Fibroblast of pulmonary artery (primary cell): Measurements from ENCODE around the gene CAST.

Experiments
- DNase-seq: peaks from one replicate; pipeline ENCODE4 v3.0.0-alpha.2; 2010; ENCODE audit warnings: low read depth
- H3K4me3 ChIP-seq: replicated peaks from 2 replicates; pipeline ENCODE4 v1.5.1; 2011; ENCODE audit warnings: low read depth, mild to moderate bottlenecking, control low read depth, low read length, moderate library complexity
- CTCF ChIP-seq: IDR thresholded peaks from 2 replicates; pipeline ENCODE4 v1.5.1; 2011; ENCODE audit warnings: mild to moderate bottlenecking, control low read depth, low read length, inconsistent platforms; ENCODE audit errors: missing control alignments

Gene CAST

GRCh38 chr5:96668725-96669124 is 6.5 kb downstream of the CAST start:
- no peak for DNase-seq
- no peak overlapping the region for H3K4me3 ChIP-seq
- no peak for TF ChIP-seq CTCF

DNA sequence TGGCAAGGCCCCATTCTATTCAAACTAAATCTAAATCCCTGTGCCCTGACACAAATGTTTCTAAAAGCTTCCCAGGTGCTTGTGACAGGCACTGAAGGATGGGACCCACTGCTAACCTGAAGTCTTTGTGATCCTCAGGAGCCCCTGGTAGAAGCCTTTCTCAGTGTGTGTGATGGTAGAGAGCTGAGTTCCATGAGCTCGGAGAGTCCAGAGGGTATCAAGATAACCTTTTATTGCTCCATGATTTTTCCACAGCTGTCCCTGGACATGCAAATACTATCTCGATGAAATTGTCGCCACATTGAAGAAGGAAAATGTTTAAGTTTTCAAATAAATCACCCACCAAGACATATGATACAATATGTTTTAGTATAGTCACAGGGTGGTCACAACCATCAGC is 7.7 kb downstream of the CAST start:
- no peak for DNase-seq
- TF ChIP-seq CTCF: no peak
- no peak overlapping the region for H3K4me3 ChIP-seq

DNA sequence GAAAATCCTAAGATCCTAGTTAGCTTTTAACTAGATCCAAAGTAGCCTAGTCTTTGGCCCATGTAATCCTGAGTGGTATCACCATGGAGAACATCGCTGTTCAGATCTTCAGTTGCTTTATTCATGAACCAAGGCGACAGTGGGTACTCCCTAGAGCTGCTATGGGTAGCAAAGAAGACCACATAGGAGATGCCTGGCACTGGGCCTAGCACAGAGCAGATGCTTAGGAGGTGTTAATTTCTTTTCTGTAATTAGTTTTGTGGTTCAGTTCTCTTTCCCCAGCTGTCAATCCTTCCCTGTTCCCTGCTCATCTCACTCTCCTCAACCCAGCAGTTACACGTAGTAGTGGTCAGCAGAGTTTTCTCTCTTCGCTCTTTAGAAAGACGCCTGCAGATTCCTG is 9.3 kb downstream of the CAST start:
- H3K4me3 ChIP-seq: no peak overlapping the region
- TF ChIP-seq CTCF: no peak
- no peak for DNase-seq

DNA sequence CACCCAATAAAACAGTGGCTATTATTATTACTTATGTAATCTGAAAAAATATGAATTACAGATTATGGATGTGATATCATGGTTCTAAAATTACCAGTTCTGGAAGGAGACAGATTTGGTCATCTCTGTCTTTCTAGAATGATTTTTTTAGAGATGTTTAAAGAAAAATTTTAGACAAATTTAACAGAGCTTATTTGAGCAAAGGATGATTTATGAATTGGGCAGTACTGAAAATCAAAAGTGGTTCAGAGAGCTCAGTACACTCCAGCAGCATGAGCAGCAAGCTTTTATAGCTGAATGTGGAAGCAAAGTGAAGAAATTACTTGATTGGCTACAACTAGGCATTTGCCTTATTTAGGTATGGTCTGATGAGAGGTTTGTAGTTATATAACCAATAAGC is 11.0 kb downstream of the CAST start:
- TF ChIP-seq CTCF: no peak
- DNase-seq: no peak
- H3K4me3 ChIP-seq: no peak overlapping the region

- DNase-seq: no peak
- TF ChIP-seq CTCF: no peak
- no peak overlapping the region for H3K4me3 ChIP-seq
These were observed 13.7 kb downstream of the CAST start for GRCh38 chr5:96675882-96676281.

GRCh38 chr5:96677496-96677895 is 15.3 kb downstream of the CAST start:
- TF ChIP-seq CTCF: no peak
- no peak for DNase-seq
- H3K4me3 ChIP-seq: no peak overlapping the region

DNA sequence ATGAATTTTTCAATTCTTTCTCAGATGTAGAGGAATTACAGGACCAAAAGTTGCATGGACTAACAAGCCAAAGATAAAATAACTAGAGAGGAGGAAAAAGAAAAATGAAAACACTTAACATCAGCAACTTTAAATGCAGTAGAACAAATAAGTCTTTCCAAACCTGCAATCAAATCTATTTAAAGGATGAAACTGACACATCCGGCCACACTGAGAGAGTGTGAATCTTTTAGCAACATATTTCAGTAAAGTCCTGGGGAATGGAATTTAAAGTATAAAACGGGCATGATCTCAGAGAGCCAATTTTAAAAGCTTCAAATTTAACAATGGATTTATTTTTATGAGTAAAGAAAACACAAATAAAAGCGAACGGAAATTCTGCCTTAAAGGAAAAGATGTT is 17.1 kb downstream of the CAST start:
- TF ChIP-seq CTCF: no peak
- H3K4me3 ChIP-seq: no peak overlapping the region
- DNase-seq: no peak
